ENCODE results near the gene SPATA16. TPM values are rescaled to one million over a fixed set of nuclear protein-coding genes. Genes with fewer than 3 reads are reported as not detected.

The SPATA16 gene
- total and polyA plus RNA-seq, 2 experiments from 2014 or later = not detected

- Histone ChIP-seq H3K4me1 (ENCODE audit: insufficient read depth) (no peaks in the 10 kb centered on the region), H3K4me2 (no peak overlapping the region), H3K9me2 (ENCODE audit: insufficient read depth) (peaks cover 16% of the 10 kb centered on the region), H3F3A (replicated peaks; ENCODE audit: low read depth) (no peaks in the 10 kb centered on the region), H3K79me2 (replicated peaks; ENCODE audit: insufficient read depth) (no peaks in the 10 kb centered on the region), H3K4me3 (no peak overlapping the region), H3K27me3 (ENCODE audit: insufficient read depth) (no peaks in the 10 kb centered on the region), H2AFZ (no peak overlapping the region), H3K36me3 (ENCODE audit: insufficient read depth) (peaks cover 24% of the 10 kb centered on the region), H3K27ac (ENCODE audit: low read depth) (no peak overlapping the region), H4K20me1 (replicated peaks; ENCODE audit: insufficient read depth) (no peaks in the 10 kb centered on the region)
- ATAC-seq (no peak), DNase-seq (ENCODE audit: low spot score) (no peak)
- Mint-ChIP-seq H3K9me3 (peaks cover 33% of the 10 kb centered on the region), H3K36me3 (ENCODE audit: low read depth) (peaks cover 22% of the 10 kb centered on the region), H3K27me3 (ENCODE audit: insufficient read depth, low read depth, poor library complexity) (peaks cover 2% of the 10 kb centered on the region), H3K4me1 (peaks cover 3% of the 10 kb centered on the region; the same call in 2 of the 3 replicates), H3K27ac (no peak overlapping the region), H3K4me3 (no peak overlapping the region)
- no peak for TF ChIP-seq JUNB (IDR thresholded peaks at IDR 0.05; ENCODE audit: unreplicated experiment)
- no peak for TF ChIP-seq POLR2AphosphoS5 (IDR thresholded peaks at IDR 0.05; ENCODE audit: low read depth)
These were observed 37.6 kb downstream of the SPATA16 start for GRCh38 chr3:173103469-173103868.

GRCh38 chr3:173098959-173099358 lies 42.1 kb downstream of the SPATA16 start:
- H4K20me1 ChIP-seq (replicated peaks; ENCODE audit: insufficient read depth) = no peaks in the 10 kb centered on the region
- no peaks in the 10 kb centered on the region for H3K79me2 ChIP-seq (replicated peaks; ENCODE audit: insufficient read depth)
- Mint-ChIP-seq H3K4me1 (peaks cover 3% of the 10 kb centered on the region; the same call in 2 of the 3 replicates), H3K4me3 (no peak overlapping the region), H3K9me3 (peaks cover 21% of the 10 kb centered on the region), H3K27ac (no peak overlapping the region), H3K36me3 (ENCODE audit: low read depth) (peaks cover 13% of the 10 kb centered on the region), H3K27me3 (ENCODE audit: insufficient read depth, low read depth, poor library complexity) (no peaks in the 10 kb centered on the region)
- H3K4me1 ChIP-seq (ENCODE audit: insufficient read depth) = no peaks in the 10 kb centered on the region
- peaks cover 21% of the 10 kb centered on the region; the same call in 1 of the 2 replicates for H3K9me2 ChIP-seq (ENCODE audit: insufficient read depth)
- DNase-seq (ENCODE audit: low spot score) (no peak), ATAC-seq (no peak)
- H3K36me3 ChIP-seq (ENCODE audit: insufficient read depth) = peaks cover 20% of the 10 kb centered on the region
- H3F3A ChIP-seq (replicated peaks; ENCODE audit: low read depth) = no peaks in the 10 kb centered on the region
- no peak overlapping the region for H3K4me2 ChIP-seq
- H3K4me3 ChIP-seq = no peak overlapping the region
- no peak overlapping the region for H2AFZ ChIP-seq
- no peaks in the 10 kb centered on the region for H3K27me3 ChIP-seq (ENCODE audit: insufficient read depth)
- no peak overlapping the region for H3K27ac ChIP-seq (ENCODE audit: low read depth)
- TF ChIP-seq EZH2phosphoT487 (IDR thresholded peaks at IDR 0.05; ENCODE audit: unreplicated experiment) = no peak
- no peak for TF ChIP-seq CTCF (conservative IDR thresholded peaks at IDR 0.05; ENCODE audit: low read depth in 2 of 2)
- no peak for TF ChIP-seq ZNF331 (CRISPR knock-in tag; IDR thresholded peaks at IDR 0.05; ENCODE audit: low read depth)
- no peak for TF ChIP-seq ZNF114 (CRISPR knock-in tag; IDR thresholded peaks at IDR 0.05)
- TF ChIP-seq CREB1 (CRISPR knock-in tag; IDR thresholded peaks at IDR 0.05; ENCODE audit: low read depth) = no peak
- no peak for TF ChIP-seq NANOG (IDR thresholded peaks at IDR 0.05; ENCODE audit: borderline replicate concordance)
- no peak for TF ChIP-seq ZNF462 (CRISPR knock-in tag; IDR thresholded peaks at IDR 0.05)
- no peak for TF ChIP-seq STAT1 (IDR thresholded peaks at IDR 0.05; ENCODE audit: unreplicated experiment)
- TF ChIP-seq REST (IDR thresholded peaks at IDR 0.05; ENCODE audit: unreplicated experiment) = no peak
